Activated gamma-delta T cell (primary cell): ENCODE measurements around the gene PTPRN2.
"Not testable (repeated sequence)": the region's sequence is repeated elsewhere in the genome, so short reads cannot be mapped to it uniquely, and the experiment has no call there.

Experiments used
- DNase-seq: peaks from one replicate; lab custom pipeline; 2025; lab: John Stamatoyannopoulos, UW

PTPRN2 gene

DNA sequence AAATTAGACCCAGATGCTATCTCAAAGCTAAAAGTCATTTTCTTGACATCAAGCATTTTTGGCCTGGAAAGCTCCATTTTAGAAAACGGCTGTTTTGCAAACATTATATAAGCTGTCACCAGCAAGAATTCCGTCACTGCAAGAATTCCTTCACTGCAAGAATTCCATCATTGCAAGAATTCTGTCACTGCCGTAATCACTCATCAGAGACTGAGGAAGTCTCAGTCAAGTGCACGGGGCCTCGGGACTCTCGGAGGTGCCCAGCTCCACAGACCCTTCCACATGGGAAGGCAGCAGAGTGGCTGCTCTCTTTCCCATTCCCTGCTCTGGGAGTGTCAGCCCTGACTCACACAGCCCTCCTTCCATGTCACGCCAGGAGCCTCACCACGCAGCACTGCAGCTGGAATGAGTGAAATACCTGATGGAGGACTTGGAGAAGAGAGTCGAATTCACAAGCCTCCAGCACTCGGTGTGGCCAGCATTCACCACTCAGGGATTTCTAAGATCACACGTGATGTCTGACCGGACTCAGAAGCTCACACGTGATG lies 168.3 kb downstream of the PTPRN2 start:
- no peak for DNase-seq

DNA sequence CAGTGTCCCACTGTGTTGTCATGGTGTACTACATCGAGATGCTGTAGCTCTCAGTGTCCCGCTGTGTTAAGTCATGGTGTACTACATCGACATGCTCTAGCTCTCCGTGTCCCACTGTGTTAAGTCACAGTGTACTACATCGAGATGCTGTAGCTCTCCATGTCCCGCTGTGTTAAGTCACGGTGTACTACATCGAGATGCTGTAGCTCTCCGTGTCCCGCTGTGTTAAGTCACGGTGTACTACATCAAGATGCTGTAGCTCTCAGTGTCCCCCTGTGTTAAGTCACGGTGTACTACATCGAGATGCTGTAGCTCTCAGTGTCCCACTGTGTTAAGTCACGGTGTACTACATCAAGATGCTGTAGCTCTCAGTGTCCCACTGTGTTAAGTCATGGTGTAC lies 169.2 kb downstream of the PTPRN2 start:
- not testable (repeated sequence) for DNase-seq

DNA sequence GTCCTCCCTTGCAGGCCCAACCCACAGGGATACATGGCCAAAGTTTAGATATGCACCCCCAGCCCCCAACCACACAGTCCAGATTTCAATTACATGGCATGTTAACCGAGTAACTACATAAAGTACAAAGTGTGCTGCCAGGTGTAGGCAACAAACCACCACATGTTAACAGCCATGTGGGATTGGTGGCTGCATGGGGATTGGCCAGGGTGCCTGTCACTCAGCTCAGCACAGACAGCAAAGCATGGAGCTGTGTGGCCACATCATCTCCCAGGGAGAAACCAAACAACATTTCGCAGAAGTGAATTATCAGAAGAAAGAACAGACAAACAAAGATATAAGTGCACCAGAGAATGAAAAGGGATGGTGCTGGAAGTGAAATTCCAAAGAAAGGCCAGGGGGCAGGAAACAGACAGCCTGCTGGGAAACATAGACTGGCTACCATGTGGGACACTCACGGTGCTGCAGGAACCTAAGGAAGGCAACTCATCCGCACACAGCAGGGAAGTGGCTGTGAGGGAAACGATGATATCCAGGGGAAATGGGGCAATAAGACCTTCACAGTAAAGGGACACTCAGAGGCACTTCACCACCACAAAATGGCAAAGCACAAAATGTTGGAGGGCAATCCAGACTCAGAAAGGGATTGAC lies 171.2 kb downstream of the PTPRN2 start:
- DNase-seq = no peak

- no peak for DNase-seq
Observed at GRCh38 chr7:158415316-158415715, 172.3 kb downstream of the PTPRN2 start.

DNA sequence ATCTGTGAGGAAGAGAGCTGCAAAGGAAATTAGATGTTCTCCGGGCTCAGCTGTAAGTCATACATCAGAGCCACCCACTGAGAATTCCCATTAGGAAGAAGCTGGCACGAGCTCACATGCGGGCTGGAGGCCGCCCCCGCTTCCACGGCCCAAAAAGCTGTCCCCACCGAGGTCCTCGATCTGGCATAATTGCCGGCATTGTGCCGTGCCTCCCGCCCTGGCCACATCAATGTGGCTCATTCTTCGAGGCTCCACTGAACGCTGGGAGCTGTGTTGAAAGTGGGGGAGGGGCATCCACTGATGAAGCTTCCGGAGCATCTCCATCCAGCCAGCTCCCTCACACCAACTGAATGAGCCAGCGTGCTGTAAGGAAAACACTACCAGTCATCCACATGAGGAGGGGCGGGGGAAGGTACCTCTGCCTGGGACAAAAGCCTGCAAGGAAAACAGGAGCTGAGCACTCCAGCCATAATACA lies 173.1 kb downstream of the PTPRN2 start:
- no peak for DNase-seq

DNA sequence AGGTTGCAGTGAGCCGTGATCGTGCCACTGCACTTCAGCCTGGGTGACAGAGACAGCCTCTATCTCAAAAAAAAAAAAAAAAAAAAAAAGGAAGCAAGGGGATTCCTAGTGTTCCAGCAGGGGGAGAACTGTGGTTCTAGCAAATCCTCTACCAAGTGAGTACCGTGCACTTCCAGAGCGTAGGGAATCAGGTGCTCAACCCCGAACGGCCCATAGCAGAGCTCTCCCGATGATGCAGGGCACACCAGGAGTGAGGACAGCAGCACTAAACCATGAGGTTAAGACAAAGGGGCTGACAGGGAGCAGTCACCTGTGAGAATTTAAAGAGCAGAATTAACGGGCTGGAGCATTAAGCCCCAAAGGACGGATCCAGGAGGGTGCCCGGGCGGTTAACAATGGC lies 173.6 kb downstream of the PTPRN2 start:
- no peak for DNase-seq

GRCh38 chr7:158411232-158411950 lies 176.2 kb downstream of the PTPRN2 start:
- no peak for DNase-seq

DNA sequence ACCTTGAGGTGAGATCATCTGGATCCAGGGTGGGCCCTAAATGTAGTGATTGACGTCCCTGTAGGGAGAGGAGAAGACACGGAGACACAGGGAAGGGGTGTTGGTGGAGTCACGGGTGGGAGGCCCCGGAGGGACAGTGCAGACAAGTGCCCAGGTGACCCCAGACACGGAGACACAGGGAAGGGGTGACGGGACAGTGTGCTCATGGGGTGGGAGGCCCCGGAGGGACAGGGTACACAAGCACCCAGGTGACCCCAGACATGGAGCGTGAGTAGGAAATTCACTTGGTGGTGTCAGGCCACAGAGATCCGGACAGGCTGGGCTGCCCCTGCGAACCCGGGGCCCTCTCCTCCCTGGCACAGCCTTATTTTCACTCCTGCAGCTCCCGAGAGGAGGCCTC lies 176.9 kb downstream of the PTPRN2 start:
- no peak for DNase-seq

DNA sequence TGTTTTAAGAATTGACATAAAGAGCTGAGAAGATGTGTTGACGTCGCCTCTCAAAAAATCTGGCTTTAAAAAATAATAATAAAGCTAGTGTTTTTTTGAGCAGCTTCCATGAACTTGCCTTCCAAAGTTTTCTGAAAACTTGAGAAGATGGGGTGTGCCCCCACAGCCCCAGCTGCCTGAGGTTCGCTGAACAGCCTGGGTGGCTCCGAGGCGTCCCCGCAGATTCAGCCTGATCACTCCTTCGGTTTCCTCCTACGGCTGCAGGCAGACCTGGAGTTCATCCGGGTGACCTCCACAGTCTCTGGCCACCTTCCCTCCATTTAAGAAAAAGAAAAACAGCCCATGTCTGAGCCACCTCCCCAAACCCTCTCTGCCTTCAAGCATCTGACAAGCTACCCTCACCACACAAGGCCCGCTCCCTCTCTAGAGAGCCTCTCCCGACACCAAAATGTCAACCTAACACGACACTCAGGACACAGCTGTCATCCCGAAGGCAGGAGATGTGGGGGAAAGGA lies 177.8 kb downstream of the PTPRN2 start:
- no peak for DNase-seq

- DNase-seq = no peak
Observed at GRCh38 chr7:158409120-158409519, 178.5 kb downstream of the PTPRN2 start.

GRCh38 chr7:158408318-158408920 lies 179.2 kb downstream of the PTPRN2 start:
- DNase-seq = no peak

GRCh38 chr7:158407581-158408317 lies 179.9 kb downstream of the PTPRN2 start:
- DNase-seq = no peak

DNA sequence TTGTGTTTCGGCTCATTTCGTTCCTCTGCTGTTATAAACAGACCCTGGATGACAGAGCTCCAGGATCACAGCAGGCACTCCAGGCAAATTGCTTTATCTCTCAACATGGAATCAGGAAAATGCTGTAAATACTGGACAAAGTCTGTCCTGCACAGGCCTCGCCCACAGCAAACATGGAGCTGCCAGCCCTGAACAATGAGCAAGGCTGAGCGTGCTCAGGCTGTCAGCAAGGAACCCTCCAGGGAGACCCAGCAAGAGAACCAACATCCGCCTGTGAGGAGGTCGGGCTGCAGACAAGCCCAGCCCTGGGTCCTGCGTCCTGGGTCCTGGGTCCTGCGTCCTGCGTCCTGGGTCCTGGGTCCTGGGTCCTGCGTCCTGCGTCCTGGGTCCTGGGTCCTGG lies 180.8 kb downstream of the PTPRN2 start:
- DNase-seq = no peak

GRCh38 chr7:158406364-158406763 lies 181.3 kb downstream of the PTPRN2 start:
- no peak for DNase-seq

DNA sequence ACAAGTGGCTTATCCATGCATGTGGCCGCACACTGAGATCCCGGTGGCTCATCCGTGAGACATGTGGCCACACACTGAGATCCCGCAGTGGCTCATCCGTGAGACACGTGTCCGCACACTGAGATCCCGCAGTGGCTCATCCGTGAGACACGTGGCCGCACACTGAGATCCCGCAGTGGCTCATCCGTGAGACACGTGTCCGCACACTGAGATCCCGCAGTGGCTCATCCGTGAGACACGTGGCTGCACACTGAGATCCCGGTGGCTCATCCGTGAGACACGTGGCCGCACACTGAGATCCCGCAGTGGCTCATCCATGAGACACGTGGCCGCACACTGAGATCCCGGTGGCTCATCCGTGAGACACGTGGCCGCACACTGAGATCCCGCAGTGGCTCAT lies 181.9 kb downstream of the PTPRN2 start:
- not testable (repeated sequence) for DNase-seq

DNA sequence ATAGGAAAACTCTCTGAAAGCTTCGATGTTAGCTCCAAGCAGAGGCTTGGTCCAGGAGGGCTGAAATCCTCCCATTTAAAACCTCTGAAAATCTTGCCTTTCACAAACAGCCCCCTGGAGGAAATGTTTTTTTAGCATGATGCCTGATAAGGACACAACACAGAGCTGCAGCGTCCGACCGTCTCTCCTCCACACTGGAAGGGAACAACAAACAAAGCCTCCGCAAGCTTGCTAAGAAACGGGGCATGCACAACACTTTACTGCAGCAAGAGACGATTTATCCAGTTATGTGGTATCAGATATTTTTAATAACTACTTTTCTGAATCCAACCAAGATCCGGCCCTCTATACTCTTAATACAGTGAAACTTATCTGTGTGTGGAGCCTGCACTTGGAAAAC lies 182.3 kb downstream of the PTPRN2 start:
- no peak for DNase-seq

GRCh38 chr7:158404031-158404761 lies 183.4 kb downstream of the PTPRN2 start:
- DNase-seq = no peak

GRCh38 chr7:158403013-158403821 lies 184.4 kb downstream of the PTPRN2 start:
- no peak for DNase-seq

DNA sequence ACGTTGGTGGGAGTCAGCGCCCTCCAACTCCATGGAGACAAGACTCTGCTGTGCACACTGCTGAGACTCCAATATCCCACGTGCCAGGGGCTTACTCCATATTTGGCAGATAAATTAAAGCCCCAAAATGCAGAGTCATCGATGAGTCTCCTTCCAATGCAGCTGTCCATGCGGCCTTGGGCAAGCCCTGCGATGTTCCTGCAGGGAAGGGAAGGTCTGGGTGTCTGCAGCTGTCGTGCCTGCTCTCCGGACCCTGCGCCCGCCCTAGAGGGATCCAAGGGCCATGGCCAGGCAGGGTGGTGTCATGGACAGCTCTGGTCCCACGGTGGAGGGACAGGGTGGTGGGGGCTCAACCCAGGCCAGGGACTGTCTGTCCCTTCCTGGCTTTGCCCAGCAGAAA lies 185.2 kb downstream of the PTPRN2 start:
- DNase-seq = no peak

DNA sequence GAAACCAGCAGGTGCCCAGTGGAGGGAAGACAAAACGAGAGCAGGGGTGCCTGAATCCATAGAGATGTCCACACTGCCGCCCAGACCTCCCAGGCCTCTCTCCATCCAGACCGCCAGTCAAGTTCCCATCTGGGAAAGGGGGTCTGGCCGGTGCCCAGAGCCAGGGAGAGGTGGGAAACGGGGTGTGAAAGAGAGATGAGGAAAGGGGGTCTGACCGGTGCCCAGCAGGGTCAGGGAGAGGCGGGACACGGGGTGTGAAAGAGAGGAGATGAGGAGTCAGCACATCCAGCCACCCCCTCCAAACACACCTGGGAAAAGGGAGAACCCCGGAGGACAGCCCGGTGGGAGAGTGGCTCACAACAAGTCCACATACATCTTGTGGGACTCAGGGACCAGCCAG lies 185.8 kb downstream of the PTPRN2 start:
- no peak for DNase-seq
